Pancreas (tissue), 10 donors: Measurements from ENCODE around the gene GMNN. TPM values are rescaled to one million over a fixed set of nuclear protein-coding genes. Genes with fewer than 3 reads are reported as not detected.

Experiments used
- ATAC-seq, 4 donors: fragments of 200-7000 bp; cut with Tn5 transposase; one replicate each; pipeline versions ENCODE4 v1.8.0 to v1.9.1; 2020; ENCODE audit warnings: mild to moderate bottlenecking in 4 of 4, moderate library complexity in 4 of 4
- DNase-seq, 6 donors: peaks; one replicate each; pipeline ENCODE4 v3.0.0-alpha.2; 2020
- FAIRE-seq: peaks from 2 replicates; lab custom pipeline; 2012; peaks lifted over from hg19 to GRCh38; lab: Jason Lieb, UNC
- H3K27ac ChIP-seq, 4 donors: fragments of 200-600 bp; sonication (generic); 1 replicate in 3 of 4; 2 replicates in 1 of 4; pipeline versions ENCODE4 v1.5.0 to v1.8.0; 2020
- H3K27me3 ChIP-seq, 4 donors: fragments of 200-600 bp; one replicate each; pipeline ENCODE4 v1.8.0; 2021
- H3K36me3 ChIP-seq, 3 donors: fragments of 200-600 bp; sonication (generic) in 1 of 3; one replicate each; pipeline versions ENCODE4 v1.5.0 to v1.8.0; 2020 to 2021
- H3K4me1 ChIP-seq, 3 donors: fragments of 200-600 bp; one replicate each; pipeline ENCODE4 v1.8.0; 2021
- H3K4me3 ChIP-seq, 4 donors: fragments of 200-600 bp; sonication (generic) in 2 of 4; one replicate each; pipeline versions ENCODE4 v1.5.0 to v1.8.0; 2020 to 2021
- H3K9me3 ChIP-seq, 4 donors: fragments of 200-600 bp; one replicate each; pipeline ENCODE4 v1.8.0; 2021
- WGBS, 2 donors: extraction: QIAGEN DNeasy Blood & Tissue Kit; methylation state at CpG; one replicate each; pipeline ENCODE4 v1.1.7; 2013; 5-methylcytosine and 5-hydroxymethylcytosine counted together
- intact Hi-C, 3 donors: fragments of 100-400 bp; cut with DNase I; formaldehyde crosslinking; loops; one replicate each; pipeline versions ENCODE4 v1.11.1 to v1.14.2; 2022
- polyA plus RNA-seq, 2 donors: library from polyadenylated mRNA; stranded (reverse); fragments of 200-250 nt; gene quantifications; one replicate each; pipeline ENCODE4 v1.2.3, GENCODE V29; 2013
- total RNA-seq, 6 donors: library from RNA; stranded (reverse); fragmentation: NEBNext Ultra II Directional in 4 of 6; extraction: Animal tissue kit (Norgen Biotek cat#: 25700) in 4 of 6; gene quantifications; one replicate each; pipeline versions ENCODE4 v1.2.1 to v1.2.4, GENCODE V29; 2021 to 2023
- TF ChIP-seq, protein P1 (sequence below), 4 donors: fragments of 200-600 bp; sonication (generic) in 3 of 4; IDR thresholded peaks; one replicate each; pipeline versions ENCODE4 v1.5.0 to v1.8.0; 2021; ENCODE audit warnings: antibody characterized with exemption in 4 of 4
- donor health status: healthy with polysubstance abuse.
- donor health status: DM: no; HTN: no; CAD: no; lungs with moderate emphysema.
- donor health status: DM: no; HTN: no; CAD: no.
- donor health status: control.
- donor health status: control.
- donor health status: Bipolar disorder and iron deficiency.
- donor health status: DM: yes; HTN: yes; CAD: no.
- donor health status: DM: no; HTN: no; CAD: no.
- donor health status: DM: no; HTN: no; CAD: no.
- donor health status: DM: yes; HTN: yes; CAD: no.

The GMNN gene
- total and polyA plus RNA-seq, 8 donors = 36.5 to 69.4 (median 50.3) TPM

DNA sequence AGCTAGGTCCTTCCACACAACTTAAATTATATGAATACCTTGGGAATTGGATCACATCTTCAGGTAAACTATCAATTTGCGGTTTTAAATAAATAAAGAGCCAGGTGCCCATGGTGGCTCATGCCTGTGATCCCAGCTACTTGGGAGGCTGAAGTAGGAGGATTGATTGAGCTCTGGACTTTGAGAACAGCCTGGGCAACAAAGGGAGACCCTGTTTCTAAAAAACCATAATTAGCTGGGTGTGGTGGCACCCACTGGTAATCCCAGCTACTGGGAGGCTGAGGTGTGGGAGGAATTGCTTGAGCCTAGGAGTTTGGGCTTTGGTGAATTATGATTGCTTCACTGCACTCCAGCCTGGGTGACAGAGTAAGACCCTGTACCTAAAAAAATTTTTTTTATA, 3.4 kb downstream of the GMNN start:
- intact Hi-C loops = loop anchor here in 1 of 3 donors (10.0 kb wide), 1 partner anchor 63 kb away; the partner anchor contains the start of gene C6orf62
- 6 to 18% methylated on average over 1 of the region's 1 CpG for WGBS, 2 donors
- peak overlapping the region; percentile 23 to 98 (median 69) for H3K27ac ChIP-seq
- H3K4me1 ChIP-seq = peaks cover 7 to 23% (median 15%) of the 10 kb centered on the region in 3 donors
- TF ChIP-seq, protein P1, sequence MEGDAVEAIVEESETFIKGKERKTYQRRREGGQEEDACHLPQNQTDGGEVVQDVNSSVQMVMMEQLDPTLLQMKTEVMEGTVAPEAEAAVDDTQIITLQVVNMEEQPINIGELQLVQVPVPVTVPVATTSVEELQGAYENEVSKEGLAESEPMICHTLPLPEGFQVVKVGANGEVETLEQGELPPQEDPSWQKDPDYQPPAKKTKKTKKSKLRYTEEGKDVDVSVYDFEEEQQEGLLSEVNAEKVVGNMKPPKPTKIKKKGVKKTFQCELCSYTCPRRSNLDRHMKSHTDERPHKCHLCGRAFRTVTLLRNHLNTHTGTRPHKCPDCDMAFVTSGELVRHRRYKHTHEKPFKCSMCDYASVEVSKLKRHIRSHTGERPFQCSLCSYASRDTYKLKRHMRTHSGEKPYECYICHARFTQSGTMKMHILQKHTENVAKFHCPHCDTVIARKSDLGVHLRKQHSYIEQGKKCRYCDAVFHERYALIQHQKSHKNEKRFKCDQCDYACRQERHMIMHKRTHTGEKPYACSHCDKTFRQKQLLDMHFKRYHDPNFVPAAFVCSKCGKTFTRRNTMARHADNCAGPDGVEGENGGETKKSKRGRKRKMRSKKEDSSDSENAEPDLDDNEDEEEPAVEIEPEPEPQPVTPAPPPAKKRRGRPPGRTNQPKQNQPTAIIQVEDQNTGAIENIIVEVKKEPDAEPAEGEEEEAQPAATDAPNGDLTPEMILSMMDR (IDR thresholded peaks at IDR 0.05) = no peak
- peaks cover 0 to 7% (median 6%) of the 10 kb centered on the region in 3 donors for H3K36me3 ChIP-seq
- H3K4me3 ChIP-seq = peak overlapping the region; percentile 0 to 95 (median 72)
- no peak for ATAC-seq
- no peaks in the 10 kb centered on the region for H3K9me3 ChIP-seq
- DNase-seq = no peak
- no peaks in the 10 kb centered on the region for H3K27me3 ChIP-seq
- FAIRE-seq = no peak

DNA sequence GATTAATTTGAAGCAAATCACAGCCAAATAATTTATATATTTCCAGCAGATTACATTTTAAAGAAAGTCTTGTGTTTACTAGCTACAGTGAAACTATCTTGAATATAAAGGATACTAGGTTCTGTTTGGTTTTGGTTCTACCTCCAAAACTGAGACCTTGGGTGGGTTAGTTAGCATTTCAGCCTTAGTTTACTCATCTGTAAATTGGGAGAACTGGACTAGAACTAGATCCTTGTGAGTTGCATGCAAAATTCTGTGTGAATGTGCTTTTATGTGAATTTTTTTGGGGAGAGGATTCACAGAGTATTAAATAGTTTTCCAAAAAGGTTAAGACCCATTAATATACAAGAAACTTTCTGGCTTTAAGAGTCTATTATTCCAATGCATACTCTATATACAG, 4.1 kb downstream of the GMNN start:
- DNase-seq = no peak
- no peak for ATAC-seq
- Histone ChIP-seq H3K27me3 (no peaks in the 10 kb centered on the region), H3K9me3 (no peaks in the 10 kb centered on the region), H3K36me3 (peaks cover 0 to 11% (median 7%) of the 10 kb centered on the region in 3 donors), H3K27ac (peak overlapping the region; percentile 23 to 98 (median 69)), H3K4me3 (peak overlapping the region in 3 of 4 donors; percentile 65 to 95 (median 79)), H3K4me1 (peaks cover 7 to 23% (median 23%) of the 10 kb centered on the region in 3 donors)
- intact Hi-C loops = loop anchor here in 1 of 3 donors (10.0 kb wide), 1 partner anchor 64 kb away; the partner anchor contains the start of gene C6orf62
- no peak for FAIRE-seq
- TF ChIP-seq, protein P1 (IDR thresholded peaks at IDR 0.05) = no peak

DNA sequence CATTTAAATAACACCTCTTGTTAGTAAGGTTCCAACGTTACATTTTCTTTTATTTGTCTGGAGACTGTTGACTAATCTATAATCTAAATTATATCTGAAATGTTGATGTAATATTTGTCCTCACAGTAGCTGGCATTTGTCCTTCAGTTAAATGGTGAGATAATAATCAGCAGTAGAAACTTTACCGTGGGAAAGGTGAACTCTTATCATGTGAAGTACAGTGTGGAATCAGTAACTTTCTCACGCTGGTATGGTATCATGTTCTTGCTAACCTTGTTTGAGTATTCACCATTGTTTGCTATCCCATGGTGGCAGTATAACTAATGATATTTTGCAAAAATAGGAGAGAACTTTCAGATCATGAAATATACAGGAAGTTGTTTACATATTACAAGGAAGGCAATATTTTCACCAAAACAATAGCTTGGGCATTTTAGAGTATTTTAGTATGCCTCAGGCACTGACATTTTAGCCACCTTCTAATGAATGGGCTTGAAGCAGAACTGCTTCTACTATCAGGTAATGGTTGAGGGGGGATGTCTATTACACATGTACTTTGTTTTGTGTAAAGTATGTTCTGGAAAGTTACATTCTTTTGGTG, 4.8 kb downstream of the GMNN start:
- TF ChIP-seq, protein P1 (IDR thresholded peaks at IDR 0.05) = no peak
- H3K27ac ChIP-seq = peak overlapping the region; percentile 6 to 98 (median 58)
- intact Hi-C loops = loop anchor here in 1 of 3 donors (10.0 kb wide), 1 partner anchor 65 kb away; the partner anchor contains the start of gene C6orf62
- peaks cover 7 to 29% (median 27%) of the 10 kb centered on the region in 3 donors for H3K4me1 ChIP-seq
- no peaks in the 10 kb centered on the region for H3K27me3 ChIP-seq
- DNase-seq (no peak), FAIRE-seq (no peak), ATAC-seq (peak; percentile 15 to 53 (median 34))
- WGBS, 2 donors = 10 to 11% methylated on average over 3 of the region's 3 CpGs
- peak overlapping the region in 2 of 4 donors; percentile 79 to 95 for H3K4me3 ChIP-seq
- H3K9me3 ChIP-seq = no peaks in the 10 kb centered on the region
- H3K36me3 ChIP-seq = peaks cover 0 to 17% (median 12%) of the 10 kb centered on the region in 3 donors

DNA sequence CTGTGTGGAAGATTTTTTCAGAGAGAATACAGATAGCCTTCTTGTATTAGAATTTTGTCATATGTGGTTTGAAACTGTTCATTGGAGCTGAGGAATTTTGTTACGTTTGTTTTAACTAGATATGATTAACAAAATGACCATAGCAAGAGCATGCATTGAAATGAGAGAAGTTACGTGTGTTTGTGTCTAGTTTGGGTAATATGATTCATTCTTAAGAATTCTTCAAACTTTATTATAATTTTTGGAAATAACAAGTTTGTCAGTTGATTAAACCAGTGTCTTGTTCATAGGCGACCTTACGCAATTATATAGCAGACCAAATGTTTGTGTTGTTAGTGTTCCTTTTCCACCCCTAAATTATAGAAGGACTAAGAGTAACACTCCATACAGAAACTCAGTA, 5.5 kb downstream of the GMNN start:
- 29 to 31% methylated on average over 4 of the region's 4 CpGs for WGBS, 2 donors
- no peak for FAIRE-seq
- intact Hi-C loops = no loop called here
- no peak for DNase-seq
- H3K27ac ChIP-seq = peak overlapping the region in 3 of 4 donors; percentile 41 to 98 (median 94)
- no peaks in the 10 kb centered on the region for H3K9me3 ChIP-seq
- peak overlapping the region in 3 of 4 donors; percentile 1 to 95 (median 79) for H3K4me3 ChIP-seq
- no peaks in the 10 kb centered on the region for H3K27me3 ChIP-seq
- TF ChIP-seq, protein P1 (IDR thresholded peaks at IDR 0.05) = no peak
- peaks cover 0 to 19% (median 13%) of the 10 kb centered on the region in 3 donors for H3K36me3 ChIP-seq
- ATAC-seq = no peak
- H3K4me1 ChIP-seq = peaks cover 7 to 36% (median 27%) of the 10 kb centered on the region in 3 donors
